Neuronal stem cell (in vitro differentiated cells): ENCODE data around the gene HNRNPC.
A peak's percentile ranks its signal among the peaks of the same experiment; 100 is the strongest.
"Not testable (repeated sequence)": the region's sequence is repeated elsewhere in the genome, so short reads cannot be mapped to it uniquely, and the experiment has no call there.

Source experiments
- DNase-seq: peaks from one replicate; pipeline ENCODE4 v3.0.0-alpha.2; 2013; ENCODE audit warnings: low spot score
- H2AFZ ChIP-seq: one replicate; pipeline ENCODE4 v1.6.1; 2013; ENCODE audit warnings: mild to moderate bottlenecking, low read length, inconsistent platforms
- H2AK5ac ChIP-seq: 2 replicates; pipeline ENCODE4 v1.6.1; 2013; ENCODE audit warnings: low read depth, mild to moderate bottlenecking, inconsistent platforms, low read length, moderate library complexity, mixed read lengths
- H2BK120ac ChIP-seq: 2 replicates; pipeline ENCODE4 v1.6.1; 2013; ENCODE audit warnings: low read depth, mild to moderate bottlenecking, inconsistent platforms, low read length, moderate library complexity, mixed read lengths
- H2BK12ac ChIP-seq: one replicate; pipeline ENCODE4 v1.6.1; 2013; ENCODE audit warnings: low read length, inconsistent platforms
- H2BK15ac ChIP-seq: 2 replicates; pipeline ENCODE4 v1.6.1; 2013; ENCODE audit warnings: mild to moderate bottlenecking, low read length, inconsistent platforms, mixed read lengths
- H2BK5ac ChIP-seq: one replicate; pipeline ENCODE4 v1.6.1; 2013; ENCODE audit warnings: inconsistent platforms, mild to moderate bottlenecking, low read length, moderate library complexity
- H3K14ac ChIP-seq: one replicate; pipeline ENCODE4 v1.6.1; 2013; ENCODE audit warnings: low read length, inconsistent platforms
- H3K18ac ChIP-seq: 2 replicates; pipeline ENCODE4 v1.6.1; 2013; ENCODE audit warnings: low read length, inconsistent platforms
- H3K23ac ChIP-seq: 2 replicates; pipeline ENCODE4 v1.6.1; 2013; ENCODE audit warnings: low read depth, mild to moderate bottlenecking, mixed read lengths, low read length, inconsistent platforms; ENCODE audit not compliant: poor library complexity
- H3K27ac ChIP-seq: replicated peaks from 3 replicates; pipeline ENCODE4 v1.5.1; 2013; ENCODE audit warnings: low read length, inconsistent platforms
- H3K27me3 ChIP-seq, 3 experiments: 2 replicates each; pipeline ENCODE4 v1.6.1; 2013; ENCODE audit warnings: low read length in 3 of 3, mild to moderate bottlenecking in 2 of 3, inconsistent platforms in 1 of 3, low read depth in 1 of 3, mixed read lengths in 1 of 3, moderate library complexity in 1 of 3; ENCODE audit not compliant: control insufficient read depth in 3 of 3, insufficient read depth in 3 of 3
- H3K36me3 ChIP-seq, 2 donors: replicated peaks in 1 of 2; 2 replicates each; pipeline ENCODE4 v1.6.1; 2013; ENCODE audit warnings: low read length in 2 of 2; ENCODE audit not compliant: control insufficient read depth in 2 of 2, insufficient read depth in 2 of 2
- H3K4ac ChIP-seq: 2 replicates; pipeline ENCODE4 v1.6.1; 2013; ENCODE audit warnings: inconsistent platforms, mild to moderate bottlenecking, low read length, moderate library complexity
- H3K4me1 ChIP-seq, 2 donors: 1 replicate in 1 of 2; 2 replicates in 1 of 2; pipeline ENCODE4 v1.6.1; 2013; ENCODE audit warnings: low read length in 2 of 2, low read depth in 1 of 2; ENCODE audit not compliant: control insufficient read depth in 2 of 2, insufficient read depth in 1 of 2
- H3K4me2 ChIP-seq: one replicate; pipeline ENCODE4 v1.6.1; 2013; ENCODE audit warnings: mild to moderate bottlenecking, low read length, inconsistent platforms; ENCODE audit not compliant: insufficient read depth, poor library complexity, severe bottlenecking
- H3K4me3 ChIP-seq, 2 donors: 2 replicates each; pipeline ENCODE4 v1.5.1; 2013; ENCODE audit warnings: low read length in 2 of 2, mild to moderate bottlenecking in 2 of 2, inconsistent platforms in 1 of 2, moderate library complexity in 1 of 2
- H3K79me1 ChIP-seq: one replicate; pipeline ENCODE4 v1.6.1; 2013; ENCODE audit warnings: low read depth, mild to moderate bottlenecking, inconsistent platforms, low read length, moderate library complexity
- H3K9ac ChIP-seq: one replicate; pipeline ENCODE4 v1.6.1; 2013; ENCODE audit warnings: mild to moderate bottlenecking, low read depth, low read length, inconsistent platforms; ENCODE audit not compliant: poor library complexity
- H3K9me3 ChIP-seq, 2 donors: replicated peaks in 1 of 2; 2 replicates each; pipeline versions ENCODE3 to v1.6.1; 2013; ENCODE audit warnings: low read length in 2 of 2, mild to moderate bottlenecking in 2 of 2, inconsistent platforms in 1 of 2, low read depth in 1 of 2, mixed read lengths in 1 of 2, moderate library complexity in 1 of 2; ENCODE audit not compliant: control insufficient read depth in 2 of 2, insufficient read depth in 1 of 2
- H4K8ac ChIP-seq: one replicate; pipeline ENCODE4 v1.6.1; 2013; ENCODE audit warnings: low read depth, mild to moderate bottlenecking, inconsistent platforms, low read length, moderate library complexity
- H4K91ac ChIP-seq: one replicate; pipeline ENCODE4 v1.6.1; 2013; ENCODE audit warnings: low read length, low read depth, mild to moderate bottlenecking, inconsistent platforms; ENCODE audit not compliant: poor library complexity
- WGBS, 2 donors: extraction: QIAGEN DNeasy Blood & Tissue Kit; methylation state at CpG; one replicate each; pipeline ENCODE4 v1.1.7; 2013; ENCODE audit warnings: missing lambda C conversion rate in 2 of 2, mixed read lengths in 1 of 2; ENCODE audit not compliant: insufficient read length in 2 of 2, insufficient replicate concordance in 1 of 2; ENCODE audit errors: extremely low coverage in 2 of 2; 5-methylcytosine and 5-hydroxymethylcytosine counted together

HNRNPC gene

GRCh38 chr14:21275261-21275858 lies 6.1 kb upstream of the HNRNPC start:
- Histone ChIP-seq H3K4me2 (no peak overlapping the region), H3K18ac (no peak overlapping the region), H3K23ac (no peak overlapping the region), H3K79me1 (no peaks in the 10 kb centered on the region), H2BK15ac (no peak overlapping the region), H2AFZ (peak overlapping the region; percentile 18), H3K4me3 (no peak overlapping the region), H3K27me3 (no peaks in the 10 kb centered on the region), H2BK12ac (no peak overlapping the region), H3K14ac (no peak overlapping the region), H2BK5ac (no peak overlapping the region), H3K36me3 (no peaks in the 10 kb centered on the region), H2AK5ac (no peak overlapping the region), H3K9me3 (no peaks in the 10 kb centered on the region), H4K91ac (no peak overlapping the region), H4K8ac (no peak overlapping the region), H3K4ac (no peak overlapping the region), H3K27ac (no peak overlapping the region), H3K4me1 (no peaks in the 10 kb centered on the region), H3K9ac (no peak overlapping the region), H2BK120ac (no peak overlapping the region)
- DNase-seq, result no peak
- WGBS, 2 donors, result no CpG with 5 or more reads among the region's 9 CpGs

- H3K79me1 ChIP-seq, H3K18ac ChIP-seq, H3K9me3 ChIP-seq, H3K4me2 ChIP-seq, H2BK5ac ChIP-seq, H3K23ac ChIP-seq, H3K4me3 ChIP-seq, H3K4ac ChIP-seq, H3K27ac ChIP-seq, H4K91ac ChIP-seq, H2BK12ac ChIP-seq, DNase-seq, H4K8ac ChIP-seq, H2AK5ac ChIP-seq, H2BK120ac ChIP-seq, H3K4me1 ChIP-seq, H2AFZ ChIP-seq, H3K27me3 ChIP-seq, H3K9ac ChIP-seq, H2BK15ac ChIP-seq, H3K14ac ChIP-seq: not testable (repeated sequence)
- no CpG with 5 or more reads among the region's 17 CpGs for WGBS, 2 donors
- H3K36me3 ChIP-seq, result peaks cover 0 to 10% of the 10 kb centered on the region in 2 donors
Measured at GRCh38 chr14:21272661-21273060, 3.4 kb upstream of the HNRNPC start.

GRCh38 chr14:21268617-21269251 lies 508 bp downstream of the HNRNPC start:
- H3K4me2 ChIP-seq, result peak overlapping the region; percentile 53
- peak; percentile 32 for DNase-seq
- H3K9me3 ChIP-seq, result peaks cover 0 to 3% of the 10 kb centered on the region in 2 donors

GRCh38 chr14:21267886-21268616 lies 1.2 kb downstream of the HNRNPC start:
- Histone ChIP-seq H3K9me3 (peaks cover 0 to 3% of the 10 kb centered on the region in 2 donors), H2BK12ac (no peak overlapping the region), H2AK5ac (no peak overlapping the region), H3K18ac (no peak overlapping the region), H2BK15ac (no peak overlapping the region), H2BK120ac (no peak overlapping the region), H4K91ac (no peak overlapping the region), H3K79me1 (no peaks in the 10 kb centered on the region), H2BK5ac (no peak overlapping the region), H3K4me3 (peak overlapping the region; percentile 57 to 81), H3K4me2 (peak overlapping the region; percentile 53), H3K4me1 (peaks cover 3% of the 10 kb centered on the region in 2 donors), H3K36me3 (peaks cover 7 to 56% of the 10 kb centered on the region in 2 donors), H3K27ac (no peak overlapping the region), H3K27me3 (no peaks in the 10 kb centered on the region), H4K8ac (no peak overlapping the region), H3K23ac (no peak overlapping the region), H3K9ac (no peak overlapping the region), H3K14ac (no peak overlapping the region), H2AFZ (no peak overlapping the region), H3K4ac (no peak overlapping the region)
- no CpG with 5 or more reads among the region's 16 CpGs for WGBS, 2 donors
- DNase-seq, result no peak

More at GRCh38 chr14:21268617-21269251, 508 bp downstream of the HNRNPC start:
- peaks cover 4 to 50% of the 10 kb centered on the region in 2 donors for H3K36me3 ChIP-seq
- H3K79me1 ChIP-seq, result no peaks in the 10 kb centered on the region
- no peak overlapping the region for H4K91ac ChIP-seq
- peak overlapping the region; percentile 91 for H3K9ac ChIP-seq
- no peaks in the 10 kb centered on the region for H3K27me3 ChIP-seq
- no peak overlapping the region for H2BK5ac ChIP-seq
- peak overlapping the region; percentile 14 for H3K14ac ChIP-seq
- H3K23ac ChIP-seq, result peak overlapping the region; percentile 81
- H3K27ac ChIP-seq, result peak overlapping the region; percentile 55
- peak overlapping the region; percentile 81 for H2AK5ac ChIP-seq
- WGBS, 2 donors, result no CpG with 5 or more reads among the region's 24 CpGs
- peak overlapping the region; percentile 86 for H3K18ac ChIP-seq
- no peak overlapping the region for H2BK15ac ChIP-seq
- H3K4me3 ChIP-seq, result peak overlapping the region; percentile 57 to 93
- H3K4ac ChIP-seq, result peak overlapping the region; percentile 4
- peak overlapping the region; percentile 29 for H2BK120ac ChIP-seq
- H2BK12ac ChIP-seq, result no peak overlapping the region
- peaks cover 3% of the 10 kb centered on the region in 2 donors for H3K4me1 ChIP-seq
- H2AFZ ChIP-seq, result no peak overlapping the region
- no peak overlapping the region for H4K8ac ChIP-seq
